GM12878 (cell line): ENCODE measurements around the gene NINJ1. TPM values are rescaled to one million over a fixed set of nuclear protein-coding genes. Genes with fewer than 3 reads are reported as not detected.

Experiments used
- ATAC-seq: fragments of 200-7000 bp; cut with Tn5 transposase; 3 replicates; pipeline ENCODE4 v1.9.1; 2020; ENCODE audit warnings: mild to moderate bottlenecking, moderate library complexity
- BruUV-seq: library from RNA; stranded (reverse); fragments of 400-500 nt; replicated peaks from 2 replicates; lab custom pipeline; 2021; lab: Mats Ljungman, UMichigan
- CTCF ChIA-PET: fragments of 300-600 bp; sonication (Branson Sonifier 250); formaldehyde crosslinking; extraction: SDS; loops from one replicate; lab custom pipeline; 2021; ENCODE audit warnings: inconsistent platforms; lab: Yijun Ruan, JAX
- POLR2A ChIA-PET: fragments of 350-600 bp; formaldehyde crosslinking; extraction: SDS; loops from one replicate; lab custom pipeline; 2021; ENCODE audit warnings: inconsistent platforms; lab: Charles Lee
- RAD21 ChIA-PET: fragments of 300-600 bp; sonication (Branson Sonifier 250); formaldehyde crosslinking; loops from one replicate; lab custom pipeline; 2023; ENCODE audit warnings: antibody characterized with exemption; ENCODE audit not compliant: unreplicated experiment; lab: Charles Lee
- SMC1A ChIA-PET: fragments of 300-600 bp; sonication (Branson Sonifier 250); formaldehyde crosslinking; loops from one replicate; lab custom pipeline; 2023; ENCODE audit not compliant: unreplicated experiment, uncharacterized antibody; lab: Charles Lee
- DNase-seq: peaks from one replicate; pipeline ENCODE4 v3.0.0-alpha.2; 2011; ENCODE audit warnings: low read depth, low spot score
- FAIRE-seq: peaks from 3 replicates; lab custom pipeline; 2011; peaks lifted over from hg19 to GRCh38; lab: Jason Lieb, UNC
- H2AFZ ChIP-seq: 2 replicates; pipeline ENCODE4 v1.6.0; 2011; ENCODE audit warnings: low read depth, low read length, control low read depth; ENCODE audit not compliant: control insufficient read depth
- H3K27ac ChIP-seq: 2 replicates; pipeline ENCODE4 v1.5.1; 2011; ENCODE audit warnings: control low read depth; ENCODE audit not compliant: control insufficient read depth, insufficient read depth
- H3K27me3 ChIP-seq, 2 experiments: replicated peaks in 1 of 2; 2 replicates each; pipeline versions ENCODE4 v1.6.0 to v1.6.1; 2011; ENCODE audit warnings: low read length in 1 of 2; ENCODE audit not compliant: control insufficient read depth in 2 of 2, insufficient read depth in 2 of 2
- H3K36me3 ChIP-seq, 2 experiments: 2 replicates each; pipeline ENCODE4 v1.5.1; 2011; ENCODE audit warnings: low read length in 1 of 2; ENCODE audit not compliant: control insufficient read depth in 2 of 2, insufficient read depth in 2 of 2
- H3K4me1 ChIP-seq: 2 replicates; pipeline ENCODE4 v1.6.1; 2011; ENCODE audit warnings: mild to moderate bottlenecking, low read length, moderate library complexity, mixed read lengths; ENCODE audit not compliant: control insufficient read depth, insufficient read depth
- H3K4me2 ChIP-seq: 2 replicates; pipeline ENCODE4 v1.6.0; 2011; ENCODE audit warnings: control low read depth; ENCODE audit not compliant: control insufficient read depth, insufficient read depth
- H3K4me3 ChIP-seq: fragments of 200-600 bp; sonication (generic); 2 replicates; pipeline ENCODE4 v1.5.1; 2016
- H3K79me2 ChIP-seq: 2 replicates; pipeline ENCODE4 v1.6.0; 2011; ENCODE audit warnings: low read length; ENCODE audit not compliant: control insufficient read depth, insufficient read depth
- H3K9ac ChIP-seq: 2 replicates; pipeline ENCODE4 v1.8.0; 2011; ENCODE audit warnings: low read length, control low read depth, mixed read lengths; ENCODE audit not compliant: control insufficient read depth, insufficient read depth
- H3K9me3 ChIP-seq: replicated peaks from 3 replicates; pipeline ENCODE4 v1.5.1; 2011; ENCODE audit warnings: mild to moderate bottlenecking, low read length; ENCODE audit not compliant: control insufficient read depth, insufficient read depth
- H4K20me1 ChIP-seq: 2 replicates; pipeline ENCODE4 v1.6.0; 2011; ENCODE audit not compliant: control insufficient read depth, insufficient read depth
- CEBPZ ChIP-seq: fragments of 150-350 bp; IDR thresholded peaks from 2 replicates; pipeline ENCODE4 v1.6.1; 2016; ENCODE audit warnings: low read depth, low read length
- FOS ChIP-seq: IDR thresholded peaks from 3 replicates; pipeline ENCODE4 v1.6.1; 2011; ENCODE audit warnings: borderline replicate concordance; ENCODE audit not compliant: insufficient read length; ENCODE audit errors: extremely low read depth
- MYC ChIP-seq: IDR thresholded peaks from 2 replicates; pipeline ENCODE4 v1.6.1; 2011; ENCODE audit warnings: mild to moderate bottlenecking, low read length, moderate library complexity, inconsistent platforms; ENCODE audit not compliant: insufficient read depth, insufficient replicate concordance, insufficient read length, severe bottlenecking
- PKNOX1 ChIP-seq: fragments of 450-650 bp; IDR thresholded peaks from 2 replicates; pipeline ENCODE4 v1.6.1; 2016; ENCODE audit warnings: mild to moderate bottlenecking
- RBBP5 ChIP-seq: fragments of 200-600 bp; sonication (generic); conservative IDR thresholded peaks from 2 replicates; pipeline ENCODE4 v1.6.1; 2016
- RFX5 ChIP-seq: IDR thresholded peaks from 2 replicates; pipeline ENCODE4 v1.6.1; 2011; ENCODE audit warnings: low read depth, low read length, improper control_type of control experiment
- TCF7 ChIP-seq: IDR thresholded peaks from 2 replicates; pipeline ENCODE4 v1.6.1; 2014; ENCODE audit warnings: antibody characterized with exemption, borderline replicate concordance
- WRNIP1 ChIP-seq: IDR thresholded peaks from 2 replicates; pipeline ENCODE4 v1.6.1; 2011; ENCODE audit warnings: low read depth, low read length, improper control_type of control experiment, borderline replicate concordance
- WGBS: methylation state at CpG from one replicate; pipeline ENCODE4 v1.1.6; 2016; ENCODE audit warnings: low lambda C conversion rate; ENCODE audit not compliant: insufficient replicate concordance, insufficient coverage; ENCODE audit errors: missing lambda C conversion rate; 5-methylcytosine and 5-hydroxymethylcytosine counted together
- in situ Hi-C: fragments of 300-500 bp; cut with MboI; formaldehyde crosslinking; loops from 9 replicates; pipeline ENCODE4 v1.14.3; 2018; ENCODE audit warnings: mixed read lengths
- intact Hi-C: fragments of 100-400 bp; cut with micrococcal nuclease; formaldehyde crosslinking; loops from one replicate; pipeline ENCODE4 v1.14.2; 2022; ENCODE audit not compliant: unreplicated experiment
- polyA plus RNA-seq, 11 experiments: library from polyadenylated mRNA; depleted of rRNA in 4 of 11; unstranded in 6 of 11; stranded (reverse) in 5 of 11; fragments of >200 nt; fragmentation: Nextera tagmentation in 4 of 11; fragmentation: Illumina TruSeq in 1 of 11; extraction: Ambion mirVana in 4 of 11; extraction: Trizol in 1 of 11; gene quantifications; 1 replicate in 1 of 11; 2 replicates in 10 of 11; pipeline versions ENCODE4 v1.2.1 to v1.2.3, GENCODE V29; 2011 to 2016; ENCODE audit warnings: inconsistent platforms in 2 of 11, missing spikeins in 2 of 11, low read depth in 1 of 11
- total RNA-seq, 4 experiments: library from RNA; depleted of rRNA in 3 of 4; stranded (reverse); fragments of >200 nt in 3 of 4; fragmentation: Illumina TruSeq in 1 of 4; extraction: Trizol in 1 of 4; gene quantifications; 2 replicates each; pipeline versions ENCODE4 v1.2.1 to v1.2.3, GENCODE V29; 2013 to 2021
- TF ChIP-seq, protein P1 (sequence below): fragments of 450-650 bp; IDR thresholded peaks from 2 replicates; pipeline ENCODE4 v1.6.1; 2014; ENCODE audit warnings: mild to moderate bottlenecking
- TF ChIP-seq, protein P2 (sequence below): IDR thresholded peaks from 2 replicates; pipeline ENCODE4 v1.6.1; 2011; ENCODE audit warnings: low read depth, mild to moderate bottlenecking, low read length, moderate library complexity, borderline replicate concordance; ENCODE audit errors: extremely low read depth

Gene NINJ1
- total and polyA plus RNA-seq, 10 of the 15 experiments (the other 5 are each of a cell fraction or from before 2014, with no cell fraction given): 0.64 to 33.5 (median 17.1) TPM

DNA sequence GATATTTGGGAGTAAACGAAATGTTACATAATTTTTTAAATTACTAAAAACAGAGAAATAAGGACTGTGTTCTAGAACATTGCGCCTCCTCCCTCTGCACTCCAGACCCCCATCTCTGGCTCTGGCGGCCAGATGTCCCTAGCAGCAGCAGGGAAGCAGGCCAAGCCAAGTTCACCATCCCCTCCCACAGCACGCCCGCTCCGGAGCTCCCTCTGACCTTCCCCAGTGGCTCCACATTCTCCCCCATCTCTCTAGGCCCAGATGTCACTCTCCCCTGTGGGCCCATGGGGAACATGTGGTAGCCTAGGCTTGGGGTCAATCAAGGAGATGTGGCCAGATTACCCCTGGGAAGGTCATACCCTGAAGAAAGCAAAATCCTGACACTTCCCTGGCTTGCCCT is 43.6 kb upstream of the NINJ1 start:
- ATAC-seq: no peak
- H2AFZ ChIP-seq: no peak overlapping the region
- no peaks in the 10 kb centered on the region for H3K4me1 ChIP-seq
- H3K27me3 ChIP-seq: peaks cover 0 to 7% of the 10 kb centered on the region in 2 experiments; a peak in 2 of 4 replicates
- H3K4me3 ChIP-seq: no peak overlapping the region
- ChIA-PET CTCF (no interaction called here), RAD21 (no interaction called here), SMC1A (no interaction called here), POLR2A (no interaction called here)
- H3K79me2 ChIP-seq: no peaks in the 10 kb centered on the region
- TF ChIP-seq FOS (no peak), RBBP5 (no peak), CEBPZ (no peak), RFX5 (no peak)
- no peak for DNase-seq
- 47% methylated on average over 6 of the region's 6 CpGs for WGBS
- no peaks in the 10 kb centered on the region for H3K36me3 ChIP-seq
- intact Hi-C loops (no loop called here), in situ Hi-C loops (no loop called here)
- H3K27ac ChIP-seq: no peak overlapping the region
- no peak overlapping the region for H3K9ac ChIP-seq
- BruUV-seq: no TSS peak
- H4K20me1 ChIP-seq: no peaks in the 10 kb centered on the region
- no peak for FAIRE-seq
- no peak overlapping the region for H3K4me2 ChIP-seq
- no peaks in the 10 kb centered on the region for H3K9me3 ChIP-seq

GRCh38 chr9:93174976-93175375 is 40.9 kb upstream of the NINJ1 start:
- CTCF ChIA-PET: no interaction called here
- Histone ChIP-seq H3K79me2 (no peaks in the 10 kb centered on the region), H3K4me3 (no peak overlapping the region), H3K9me3 (no peaks in the 10 kb centered on the region), H3K27me3 (peaks cover 2 to 6% of the 10 kb centered on the region in 2 experiments; a peak in 2 of 4 replicates), H4K20me1 (no peaks in the 10 kb centered on the region), H3K4me1 (no peaks in the 10 kb centered on the region), H2AFZ (no peak overlapping the region), H3K27ac (no peak overlapping the region), H3K36me3 (no peaks in the 10 kb centered on the region), H3K4me2 (no peak overlapping the region), H3K9ac (no peak overlapping the region)
- TF ChIP-seq RFX5 (no peak), MYC (no peak), PKNOX1 (no peak), TCF7 (no peak), WRNIP1 (no peak)
- TF ChIP-seq, protein P1, sequence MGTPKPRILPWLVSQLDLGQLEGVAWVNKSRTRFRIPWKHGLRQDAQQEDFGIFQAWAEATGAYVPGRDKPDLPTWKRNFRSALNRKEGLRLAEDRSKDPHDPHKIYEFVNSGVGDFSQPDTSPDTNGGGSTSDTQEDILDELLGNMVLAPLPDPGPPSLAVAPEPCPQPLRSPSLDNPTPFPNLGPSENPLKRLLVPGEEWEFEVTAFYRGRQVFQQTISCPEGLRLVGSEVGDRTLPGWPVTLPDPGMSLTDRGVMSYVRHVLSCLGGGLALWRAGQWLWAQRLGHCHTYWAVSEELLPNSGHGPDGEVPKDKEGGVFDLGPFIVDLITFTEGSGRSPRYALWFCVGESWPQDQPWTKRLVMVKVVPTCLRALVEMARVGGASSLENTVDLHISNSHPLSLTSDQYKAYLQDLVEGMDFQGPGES: no peak
- TF ChIP-seq, protein P2, sequence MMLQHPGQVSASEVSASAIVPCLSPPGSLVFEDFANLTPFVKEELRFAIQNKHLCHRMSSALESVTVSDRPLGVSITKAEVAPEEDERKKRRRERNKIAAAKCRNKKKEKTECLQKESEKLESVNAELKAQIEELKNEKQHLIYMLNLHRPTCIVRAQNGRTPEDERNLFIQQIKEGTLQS: no peak
- no peak for DNase-seq
- intact Hi-C loops (no loop called here), in situ Hi-C loops (no loop called here)
- no peak for FAIRE-seq
- SMC1A ChIA-PET: no interaction called here
- WGBS: 0% methylated on average over 3 of the region's 3 CpGs
- no peak for ATAC-seq
- RAD21 ChIA-PET: no interaction called here
- POLR2A ChIA-PET: no interaction called here
- no TSS peak for BruUV-seq
